ENCODE results near the gene GBA3. TPM values are rescaled to one million over a fixed set of nuclear protein-coding genes. Genes with fewer than 3 reads are reported as not detected.

GBA3 gene
- total and polyA plus RNA-seq, 2 of the 8 experiments (the other 6 are each of a cell fraction or from before 2014, with no cell fraction given) = not detected

DNA sequence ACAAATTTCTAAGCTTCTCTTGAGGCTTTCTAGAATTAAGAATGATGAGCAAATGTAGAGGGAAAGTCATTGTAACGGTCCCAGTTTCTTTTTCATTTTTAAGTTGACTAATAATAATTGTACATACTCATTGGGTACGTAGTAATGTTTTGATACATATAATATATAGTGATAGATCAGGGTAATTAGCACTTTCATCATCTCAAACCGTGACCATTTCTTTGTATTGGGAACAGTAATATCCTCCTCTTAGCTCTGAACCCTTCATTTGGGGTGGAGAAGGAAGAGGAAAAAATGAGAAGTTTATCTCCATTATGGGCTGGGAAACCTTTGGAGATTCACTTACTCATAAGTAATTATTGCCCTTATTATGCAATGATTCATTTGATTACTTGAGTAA, 39.0 kb upstream of the GBA3 start:
- H3K23me2 ChIP-seq (ENCODE audit: low read depth, low read length) = no peaks in the 10 kb centered on the region
- H2BK12ac ChIP-seq (ENCODE audit: low read depth, low read length) = no peak overlapping the region
- WGBS, 2 experiments (ENCODE audit: extremely low coverage in 1 of 2, insufficient coverage in 1 of 2, insufficient read length in 1 of 2, insufficient replicate concordance in 2 of 2, low coverage in 1 of 2, low lambda C conversion rate in 2 of 2, missing lambda C conversion rate in 1 of 2) = 88% methylated on average over 3 of the region's 3 CpGs; no CpG with 5 or more reads in 1 of the 2 experiments
- H3K79me2 ChIP-seq (ENCODE audit: control insufficient read depth in 1 of 2, insufficient read depth in 2 of 2, low read length in 2 of 2) = no peaks in the 10 kb centered on the region
- no peak overlapping the region for H3K23ac ChIP-seq (ENCODE audit: insufficient read length)
- no peak overlapping the region for H4K8ac ChIP-seq (ENCODE audit: extremely low read depth, insufficient read depth, low read length)
- no peak overlapping the region for H3K4ac ChIP-seq (replicated peaks; ENCODE audit: insufficient read length, low read depth, low read length)
- H3K4me3 ChIP-seq (ENCODE audit: extremely low read depth in 1 of 4, insufficient read depth in 2 of 4, low read depth in 3 of 4, low read length in 4 of 4) = no peak overlapping the region
- no peak overlapping the region for H3K27ac ChIP-seq (ENCODE audit: low read depth, low read length)
- H3K18ac ChIP-seq (ENCODE audit: extremely low read depth, low read length) = no peak overlapping the region
- no peak overlapping the region for H2AFZ ChIP-seq (ENCODE audit: low read length)
- no peak overlapping the region for H2BK15ac ChIP-seq (ENCODE audit: low read length)
- POLR2A ChIA-PET (ENCODE audit: partially characterized antibody) = no interaction called here
- H3K4me2 ChIP-seq (ENCODE audit: insufficient read depth in 1 of 2, low read depth in 2 of 2, low read length in 2 of 2) = no peak overlapping the region
- DNase-seq (ENCODE audit: low read depth in 1 of 2, low spot score in 2 of 2) = no peak
- CTCF ChIA-PET (ENCODE audit: partially characterized antibody) = interaction anchor here (0.8 kb wide), 1 partner anchor 219 kb away, joined by 3 read pairs; no protein-coding TSS in a partner anchor
- H3K27me3 ChIP-seq (replicated peaks in 1 of 4; ENCODE audit: control insufficient read depth in 3 of 4, extremely low read depth in 1 of 4, insufficient read depth in 3 of 4, low read length in 3 of 4) = no peaks in the 10 kb centered on the region
- H2BK5ac ChIP-seq (ENCODE audit: low read depth, low read length) = no peak overlapping the region
- H3K9me3 ChIP-seq (ENCODE audit: insufficient read depth in 2 of 2, low read depth in 1 of 2, low read length in 1 of 2) = no peaks in the 10 kb centered on the region
- H3K9ac ChIP-seq (replicated peaks in 1 of 4; ENCODE audit: extremely low read depth in 1 of 4, low read depth in 3 of 4, low read length in 3 of 4) = no peak overlapping the region
- H3K4me1 ChIP-seq (replicated peaks in 1 of 4; ENCODE audit: control insufficient read depth in 3 of 4, insufficient read depth in 4 of 4, low read length in 3 of 4) = no peaks in the 10 kb centered on the region
- FAIRE-seq = no peak
- no peak overlapping the region for H3K14ac ChIP-seq (ENCODE audit: insufficient read length)
- H2AK5ac ChIP-seq (ENCODE audit: low read depth, low read length) = no peak overlapping the region
- H3K79me1 ChIP-seq (ENCODE audit: low read depth, low read length) = no peaks in the 10 kb centered on the region
- no peak overlapping the region for H4K91ac ChIP-seq (replicated peaks; ENCODE audit: insufficient read length, low read length)
- H3K36me3 ChIP-seq (ENCODE audit: control insufficient read depth in 2 of 4, insufficient read depth in 4 of 4, low read length in 3 of 4) = no peaks in the 10 kb centered on the region
- no peak overlapping the region for H3K56ac ChIP-seq (replicated peaks; ENCODE audit: insufficient read length, low read depth, low read length)
- no peak overlapping the region for H2BK20ac ChIP-seq (ENCODE audit: low read length)
- no peak overlapping the region for H4K5ac ChIP-seq (ENCODE audit: insufficient read length, low read depth, low read length)
- H4K20me1 ChIP-seq (replicated peaks in 1 of 2; ENCODE audit: control insufficient read depth in 1 of 2, insufficient read depth in 2 of 2, low read length in 2 of 2) = no peaks in the 10 kb centered on the region
- no peak overlapping the region for H2BK120ac ChIP-seq (replicated peaks; ENCODE audit: low read depth, low read length)
- no peak for TF ChIP-seq SIRT6 (IDR thresholded peaks at IDR 0.05; ENCODE audit: low read length)
- TF ChIP-seq JUND (IDR thresholded peaks at IDR 0.05; ENCODE audit: low read length) = no peak
- TF ChIP-seq, protein P1, sequence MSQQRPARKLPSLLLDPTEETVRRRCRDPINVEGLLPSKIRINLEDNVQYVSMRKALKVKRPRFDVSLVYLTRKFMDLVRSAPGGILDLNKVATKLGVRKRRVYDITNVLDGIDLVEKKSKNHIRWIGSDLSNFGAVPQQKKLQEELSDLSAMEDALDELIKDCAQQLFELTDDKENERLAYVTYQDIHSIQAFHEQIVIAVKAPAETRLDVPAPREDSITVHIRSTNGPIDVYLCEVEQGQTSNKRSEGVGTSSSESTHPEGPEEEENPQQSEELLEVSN (IDR thresholded peaks at IDR 0.05) = no peak
- no peak for TF ChIP-seq KDM1A (IDR thresholded peaks at IDR 0.05; ENCODE audit: borderline replicate concordance, low read length)
- no peak for TF ChIP-seq NRF1 (IDR thresholded peaks at IDR 0.05; ENCODE audit: low read depth, low read length)
- no peak for TF ChIP-seq TEAD4 (IDR thresholded peaks at IDR 0.05; ENCODE audit: low read depth, low read length)
